NCI-H146 treated with DMSO at 0.1 percent for 48 hours (cell line): ENCODE data around the gene SUMO3.
A peak's percentile ranks its signal among the peaks of the same experiment; 100 is the strongest.

Experiments used
- DNase-seq: peaks from one replicate; lab custom pipeline; 2025; ENCODE audit not compliant: unreplicated experiment; lab: John Stamatoyannopoulos, UW

SUMO3 gene

DNA sequence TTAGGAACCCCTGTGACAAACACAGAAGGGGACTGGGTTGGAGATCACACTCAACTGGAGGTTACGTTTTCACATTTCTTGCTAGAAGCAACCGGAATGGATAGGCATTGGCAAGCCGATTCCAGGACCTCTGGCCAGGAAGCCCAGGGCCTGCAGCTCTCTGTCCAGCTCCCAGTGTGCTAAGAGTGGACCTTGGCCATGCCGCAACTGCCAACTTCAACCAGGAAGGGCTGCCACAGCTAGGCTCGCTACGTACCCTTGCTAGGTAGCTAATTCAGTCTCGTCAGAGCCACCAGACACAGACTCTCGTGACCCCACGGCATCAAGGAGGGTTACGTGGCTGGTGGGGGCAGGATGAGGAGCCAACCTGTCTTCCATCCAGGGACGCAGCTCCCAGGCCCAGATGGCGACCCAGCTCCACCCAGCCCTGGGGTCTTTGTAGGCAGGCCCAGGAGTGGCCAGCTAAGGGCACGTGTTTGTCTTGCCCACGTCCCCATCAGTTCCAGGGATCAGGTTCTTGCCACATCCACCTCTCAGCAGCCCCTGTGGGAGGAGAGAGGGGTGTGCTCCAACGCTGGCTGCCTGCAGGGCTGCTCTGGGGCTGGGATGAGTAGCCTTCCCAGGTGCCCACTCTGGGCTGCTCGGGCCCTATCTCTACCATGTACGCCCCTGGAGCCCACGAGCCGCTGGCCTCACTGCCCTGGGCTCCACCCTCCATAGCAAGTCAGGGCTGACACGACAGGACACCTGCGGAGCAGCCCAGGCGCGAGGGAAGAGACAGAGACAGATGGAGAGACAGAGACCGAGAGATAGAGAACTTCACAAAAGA is 55.4 kb downstream of the SUMO3 start:
- DNase-seq, result no peak

GRCh38 chr21:44761747-44762208 is 56.1 kb downstream of the SUMO3 start:
- no peak for DNase-seq

GRCh38 chr21:44761011-44761729 is 56.7 kb downstream of the SUMO3 start:
- DNase-seq, result peak; percentile 3

GRCh38 chr21:44760376-44760775 is 57.5 kb downstream of the SUMO3 start:
- no peak for DNase-seq

DNA sequence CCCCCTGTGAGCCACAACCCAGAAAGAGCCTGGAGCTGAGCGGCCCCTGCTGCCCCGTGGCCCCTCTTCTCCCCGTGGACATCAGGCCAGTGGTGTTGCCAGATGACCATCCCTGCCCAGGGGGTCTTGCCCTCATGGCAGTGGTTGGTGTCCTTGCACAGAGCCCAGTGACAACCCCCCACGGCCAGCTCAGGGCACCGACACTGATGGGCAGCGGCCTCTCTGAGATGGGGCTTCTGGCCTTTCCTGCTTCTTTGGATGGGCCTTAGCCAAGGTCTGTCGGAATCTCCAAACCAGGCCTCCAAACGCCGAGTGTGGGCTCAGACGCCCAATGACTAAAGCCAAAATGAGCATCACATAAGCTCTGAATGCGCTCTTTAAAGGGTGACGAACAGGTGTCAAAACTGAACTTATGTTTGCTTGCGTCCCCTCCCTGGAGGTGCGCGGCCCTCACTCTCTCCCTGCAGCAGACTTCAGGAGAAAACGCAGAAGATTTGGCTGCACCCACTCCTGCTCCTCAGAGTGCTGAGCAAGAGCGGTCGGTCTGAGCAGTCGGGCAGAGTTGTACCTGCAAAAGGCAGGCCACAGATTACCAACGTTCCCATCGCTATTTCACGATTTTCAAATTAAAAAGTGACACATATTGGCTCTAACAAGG is 58.1 kb downstream of the SUMO3 start:
- no peak for DNase-seq

- no peak for DNase-seq
These were observed 58.9 kb downstream of the SUMO3 start for GRCh38 chr21:44758781-44759627.

DNA sequence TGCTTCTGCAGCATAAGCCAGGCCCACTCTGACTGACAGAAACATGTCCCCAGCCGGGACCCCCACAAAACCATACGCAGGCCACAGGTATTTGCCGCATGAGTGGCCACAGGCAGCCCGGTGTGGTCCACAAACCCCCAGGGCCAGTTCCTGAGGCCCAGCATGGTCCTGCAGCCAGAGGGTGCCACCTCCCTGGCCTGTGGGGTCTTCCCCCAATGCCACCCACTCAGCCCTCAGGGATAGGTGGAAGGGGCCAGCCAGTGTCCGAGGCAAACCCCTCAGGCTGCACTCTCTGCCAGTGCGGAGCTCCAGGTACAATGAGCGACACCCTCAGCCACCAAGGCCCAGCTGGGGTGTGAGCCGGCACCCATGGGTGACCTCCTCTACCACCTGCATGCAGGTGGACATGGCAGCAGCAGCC is 59.7 kb downstream of the SUMO3 start:
- no peak for DNase-seq

GRCh38 chr21:44757731-44758130 is 60.1 kb downstream of the SUMO3 start:
- no peak for DNase-seq

DNA sequence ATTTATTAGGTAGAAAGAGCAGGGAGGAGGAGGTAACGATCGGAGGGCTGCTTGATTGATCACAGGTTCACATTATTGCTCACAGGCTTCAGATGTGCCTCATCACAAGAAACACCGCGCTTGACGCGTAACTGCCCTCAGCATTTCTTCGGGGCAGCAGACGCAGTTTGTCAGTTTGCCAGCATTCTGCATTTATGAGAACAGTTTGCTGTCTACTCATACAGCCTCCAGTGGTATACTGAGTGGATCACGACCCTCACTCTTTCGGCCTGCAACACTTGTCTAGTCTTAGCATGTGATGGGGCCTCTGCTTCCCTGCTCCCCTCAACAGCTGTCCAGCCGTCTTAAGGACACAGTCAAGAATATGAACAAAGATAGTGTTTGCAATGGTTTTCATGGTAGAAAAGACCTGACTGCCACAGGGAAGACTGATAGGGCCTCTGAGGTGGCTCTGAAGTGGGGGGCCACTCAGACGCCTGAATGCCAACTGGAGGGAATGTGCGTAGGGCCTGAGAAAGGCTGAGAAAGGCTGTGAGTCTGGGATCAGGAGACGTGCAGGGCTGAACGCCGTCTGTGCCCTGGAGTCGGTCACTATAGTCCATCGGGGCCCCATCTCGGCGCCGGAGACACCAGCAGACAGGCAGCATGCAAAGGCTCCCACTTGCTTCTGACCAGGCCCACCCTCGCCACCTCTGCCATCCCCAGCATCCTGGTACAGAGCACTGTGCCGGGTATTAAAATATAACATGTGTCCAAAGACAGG is 61.3 kb downstream of the SUMO3 start:
- DNase-seq, result no peak
